Esophagus squamous epithelium (tissue), 4 donors: Measurements from ENCODE around the gene GJA3.

Experiments used
- CTCF ChIP-seq, 6 experiments: fragments of 450-650 bp in 4 of 6; fragments of 200-600 bp in 2 of 6; sonication (generic) in 2 of 6; IDR thresholded peaks; one replicate each; pipeline ENCODE4 v1.5.1; 2016 to 2019; ENCODE audit warnings: antibody characterized with exemption in 6 of 6, mild to moderate bottlenecking in 4 of 6, moderate library complexity in 4 of 6
- POLR2A ChIP-seq, 4 donors: fragments of 450-650 bp; IDR thresholded peaks; one replicate each; pipeline ENCODE4 v1.6.1; 2017; ENCODE audit warnings: antibody characterized with exemption in 4 of 4, mild to moderate bottlenecking in 4 of 4, moderate library complexity in 3 of 4

DNA sequence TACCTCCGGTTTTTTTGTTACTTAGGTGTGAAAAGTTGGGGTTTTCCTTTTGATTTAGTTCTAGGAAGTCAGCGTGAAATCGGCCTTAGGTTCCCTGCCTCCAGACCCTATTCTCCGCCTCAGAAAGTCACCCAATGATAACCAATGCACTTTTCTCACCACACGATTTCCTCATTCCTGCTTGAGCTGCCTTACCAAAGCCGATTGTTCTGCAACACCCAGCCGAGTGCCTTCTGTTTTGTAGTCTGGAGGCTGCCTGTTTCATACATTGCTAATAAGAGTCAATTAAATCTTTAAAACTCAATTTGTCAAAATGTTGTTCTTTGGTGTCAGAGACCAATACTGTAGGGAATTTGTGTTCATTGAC is 39.7 kb downstream of the GJA3 start:
- no peak for TF ChIP-seq POLR2A (IDR thresholded peaks at IDR 0.05)
- no peak for TF ChIP-seq CTCF (IDR thresholded peaks at IDR 0.05)
